NCI-H1092 (cell line): ENCODE measurements around the gene ATP10A.

Source experiments
- DNase-seq: peaks from one replicate; lab custom pipeline; 2025; lab: John Stamatoyannopoulos, UW

ATP10A gene

GRCh38 chr15:25829073-25829472 lies 34.1 kb downstream of the ATP10A start:
- DNase-seq = no peak

GRCh38 chr15:25825207-25825606 lies 37.9 kb downstream of the ATP10A start:
- no peak for DNase-seq

- no peak for DNase-seq
Observed at GRCh38 chr15:25824618-25825017, 38.5 kb downstream of the ATP10A start.

- DNase-seq = no peak
Observed at GRCh38 chr15:25812845-25813244, 50.3 kb downstream of the ATP10A start.

- no peak for DNase-seq
Observed at GRCh38 chr15:25812073-25812472, 51.1 kb downstream of the ATP10A start.

- DNase-seq = no peak
Observed at GRCh38 chr15:25811481-25811906, 51.6 kb downstream of the ATP10A start.

GRCh38 chr15:25810631-25811091 lies 52.5 kb downstream of the ATP10A start:
- no peak for DNase-seq

- DNase-seq = no peak
Observed at GRCh38 chr15:25810154-25810553, 53.0 kb downstream of the ATP10A start.

- no peak for DNase-seq
Observed at GRCh38 chr15:25807063-25807462, 56.1 kb downstream of the ATP10A start.

- no peak for DNase-seq
Observed at GRCh38 chr15:25805031-25805430, 58.1 kb downstream of the ATP10A start.

GRCh38 chr15:25804451-25804850 lies 58.7 kb downstream of the ATP10A start:
- no peak for DNase-seq

- no peak for DNase-seq
Observed at GRCh38 chr15:25803541-25803940, 59.6 kb downstream of the ATP10A start.

- DNase-seq = no peak
Observed at GRCh38 chr15:25803036-25803435, 60.1 kb downstream of the ATP10A start.

GRCh38 chr15:25802285-25802830 lies 60.8 kb downstream of the ATP10A start:
- DNase-seq = no peak

GRCh38 chr15:25801586-25802284 lies 61.4 kb downstream of the ATP10A start:
- no peak for DNase-seq

GRCh38 chr15:25800761-25801515 lies 62.2 kb downstream of the ATP10A start:
- no peak for DNase-seq

GRCh38 chr15:25799906-25800700 lies 63.0 kb downstream of the ATP10A start:
- DNase-seq = no peak

- DNase-seq = no peak
Observed at GRCh38 chr15:25797936-25798901, 64.9 kb downstream of the ATP10A start.

- no peak for DNase-seq
Observed at GRCh38 chr15:25797511-25797935, 65.6 kb downstream of the ATP10A start.

- DNase-seq = no peak
Observed at GRCh38 chr15:25797035-25797434, 66.1 kb downstream of the ATP10A start.

- no peak for DNase-seq
Observed at GRCh38 chr15:25796395-25796794, 66.7 kb downstream of the ATP10A start.
